Stomach (tissue), 4 donors: ENCODE results near the gene FAM180B.

Experiments used
- POLR2AphosphoS5 ChIP-seq, 3 donors: sonication (generic); formaldehyde crosslinking; IDR thresholded peaks; one replicate each; pipeline ENCODE4 v1.6.1; 2016; ENCODE audit warnings: antibody characterized with exemption in 3 of 3
- TF ChIP-seq, protein P1 (sequence below), 7 experiments: fragments of 450-650 bp in 4 of 7; fragments of 200-600 bp in 3 of 7; sonication (generic) in 3 of 7; IDR thresholded peaks; one replicate each; pipeline ENCODE4 v1.5.1; 2016 to 2019; ENCODE audit warnings: antibody characterized with exemption in 7 of 7, control low read depth in 2 of 7, mild to moderate bottlenecking in 1 of 7

DNA sequence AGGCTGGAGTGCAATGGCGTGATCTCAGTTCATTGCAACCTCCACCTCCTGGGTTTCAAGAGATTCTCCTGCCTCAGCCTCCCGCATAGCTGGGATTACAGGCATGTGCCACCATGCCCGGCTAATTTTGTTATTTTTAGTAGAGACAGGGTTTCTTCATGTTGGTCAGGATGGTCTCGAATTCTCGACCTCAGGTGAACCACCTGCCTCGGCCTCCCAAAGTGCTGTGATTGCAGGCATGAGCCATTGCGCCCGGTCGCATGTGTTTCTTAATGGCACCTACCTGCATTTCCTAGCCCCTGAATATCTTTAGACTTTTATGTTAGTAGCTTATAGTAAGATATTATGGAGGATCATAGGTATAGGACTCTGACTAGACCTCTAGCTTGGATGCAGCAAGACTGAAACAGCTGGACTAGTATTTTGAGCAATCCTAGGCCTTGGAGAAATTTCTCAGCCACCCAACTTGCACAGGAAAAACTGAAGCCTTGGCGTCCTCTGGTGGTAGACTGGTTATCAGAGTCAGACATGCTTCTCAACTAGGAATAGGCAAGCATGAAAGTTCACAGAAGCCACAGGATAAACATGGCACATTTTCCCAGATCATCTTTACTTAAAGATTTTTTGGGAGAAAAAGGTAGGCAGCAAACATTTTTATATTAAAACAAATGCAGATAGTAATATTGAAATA, 30.4 kb downstream of the FAM180B start:
- TF ChIP-seq POLR2AphosphoS5 (IDR thresholded peaks at IDR 0.05), result peak in 1 of 3 donors; percentile 27
- TF ChIP-seq, protein P1, sequence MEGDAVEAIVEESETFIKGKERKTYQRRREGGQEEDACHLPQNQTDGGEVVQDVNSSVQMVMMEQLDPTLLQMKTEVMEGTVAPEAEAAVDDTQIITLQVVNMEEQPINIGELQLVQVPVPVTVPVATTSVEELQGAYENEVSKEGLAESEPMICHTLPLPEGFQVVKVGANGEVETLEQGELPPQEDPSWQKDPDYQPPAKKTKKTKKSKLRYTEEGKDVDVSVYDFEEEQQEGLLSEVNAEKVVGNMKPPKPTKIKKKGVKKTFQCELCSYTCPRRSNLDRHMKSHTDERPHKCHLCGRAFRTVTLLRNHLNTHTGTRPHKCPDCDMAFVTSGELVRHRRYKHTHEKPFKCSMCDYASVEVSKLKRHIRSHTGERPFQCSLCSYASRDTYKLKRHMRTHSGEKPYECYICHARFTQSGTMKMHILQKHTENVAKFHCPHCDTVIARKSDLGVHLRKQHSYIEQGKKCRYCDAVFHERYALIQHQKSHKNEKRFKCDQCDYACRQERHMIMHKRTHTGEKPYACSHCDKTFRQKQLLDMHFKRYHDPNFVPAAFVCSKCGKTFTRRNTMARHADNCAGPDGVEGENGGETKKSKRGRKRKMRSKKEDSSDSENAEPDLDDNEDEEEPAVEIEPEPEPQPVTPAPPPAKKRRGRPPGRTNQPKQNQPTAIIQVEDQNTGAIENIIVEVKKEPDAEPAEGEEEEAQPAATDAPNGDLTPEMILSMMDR (IDR thresholded peaks at IDR 0.05), result peak in 5 of 7 experiments; percentile 11 to 48 (median 38)
